Transverse colon (tissue), 4 donors: ENCODE measurements around the gene OGA. TPM values are rescaled to one million over a fixed set of nuclear protein-coding genes. Genes with fewer than 3 reads are reported as not detected.

Experiments used
- DNase-seq: peaks from one replicate; pipeline ENCODE4 v3.0.0-alpha.2; 2019
- H3K27ac ChIP-seq, 4 donors: fragments of 200-600 bp; sonication (generic); 2 replicates each; pipeline ENCODE4 v1.5.1; 2016 to 2018; ENCODE audit warnings: inconsistent platforms in 4 of 4
- H3K27me3 ChIP-seq: fragments of 200-600 bp; sonication (generic); 2 replicates; pipeline ENCODE4 v1.5.1; 2017; ENCODE audit warnings: inconsistent platforms
- H3K36me3 ChIP-seq, 4 donors: fragments of 200-600 bp; sonication (generic); 2 replicates each; pipeline ENCODE4 v1.5.1; 2017 to 2019; ENCODE audit warnings: inconsistent platforms in 4 of 4
- H3K4me1 ChIP-seq, 4 donors: fragments of 200-600 bp; sonication (generic); 2 replicates each; pipeline ENCODE4 v1.5.1; 2017 to 2020; ENCODE audit warnings: inconsistent platforms in 4 of 4
- H3K4me3 ChIP-seq, 4 donors: fragments of 200-600 bp; sonication (generic); 1 replicate in 1 of 4; 2 replicates in 3 of 4; pipeline versions ENCODE4 v1.5.1 to v1.6.1; 2017 to 2019; ENCODE audit warnings: inconsistent platforms in 4 of 4
- H3K9me3 ChIP-seq, 2 donors: fragments of 200-600 bp; sonication (generic); 2 replicates each; pipeline ENCODE4 v1.5.1; 2017 to 2019; ENCODE audit warnings: inconsistent platforms in 2 of 2
- EP300 ChIP-seq: sonication (generic); formaldehyde crosslinking; IDR thresholded peaks from one replicate; pipeline ENCODE4 v1.6.1; 2017; ENCODE audit warnings: antibody characterized with exemption, low read depth
- POLR2A ChIP-seq: fragments of 450-650 bp; IDR thresholded peaks from one replicate; pipeline ENCODE4 v1.6.1; 2016; ENCODE audit warnings: antibody characterized with exemption, mild to moderate bottlenecking, moderate library complexity
- POLR2AphosphoS5 ChIP-seq, 3 donors: sonication (generic); formaldehyde crosslinking; IDR thresholded peaks; one replicate each; pipeline ENCODE4 v1.6.1; 2016; ENCODE audit warnings: antibody characterized with exemption in 3 of 3
- WGBS, 2 donors: methylation state at CpG; one replicate each; pipeline ENCODE4 v1.1.5; 2018; ENCODE audit warnings: low coverage in 1 of 2; 5-methylcytosine and 5-hydroxymethylcytosine counted together
- in situ Hi-C, 4 donors: fragments of 200-750 bp; cut with MboI; loops; one replicate each; pipeline versions ENCODE4 v1.15.0 to v1.15.1; 2017; ENCODE audit warnings: low sequenced_read_pairs in 3 of 4, low pct_ligation_motif_present in 1 of 4, low pct_unique_long_range_greater_than_20kb in 1 of 4
- intact Hi-C: fragments of 100-400 bp; cut with DNase I; formaldehyde crosslinking; loops from one replicate; pipeline ENCODE4 v1.15.1; 2023; ENCODE audit warnings: low total_unique reads
- total RNA-seq, 4 donors: library from RNA; depleted of rRNA; stranded (reverse); fragments of >200 nt; gene quantifications; one replicate each; pipeline ENCODE4 v1.1.0, GENCODE V29; 2016
- TF ChIP-seq, protein P1 (sequence below), 5 experiments: fragments of 200-600 bp in 3 of 5; fragments of 450-650 bp in 2 of 5; sonication (generic) in 3 of 5; IDR thresholded peaks; 1 replicate in 2 of 5; 2 replicates in 3 of 5; pipeline ENCODE4 v1.5.1; 2016 to 2017; ENCODE audit warnings: antibody characterized with exemption in 5 of 5, inconsistent platforms in 3 of 5, mild to moderate bottlenecking in 2 of 5, moderate library complexity in 1 of 5

Gene OGA
- total RNA-seq, 4 donors from 2014 or later = 114 to 608 (median 172) TPM

DNA sequence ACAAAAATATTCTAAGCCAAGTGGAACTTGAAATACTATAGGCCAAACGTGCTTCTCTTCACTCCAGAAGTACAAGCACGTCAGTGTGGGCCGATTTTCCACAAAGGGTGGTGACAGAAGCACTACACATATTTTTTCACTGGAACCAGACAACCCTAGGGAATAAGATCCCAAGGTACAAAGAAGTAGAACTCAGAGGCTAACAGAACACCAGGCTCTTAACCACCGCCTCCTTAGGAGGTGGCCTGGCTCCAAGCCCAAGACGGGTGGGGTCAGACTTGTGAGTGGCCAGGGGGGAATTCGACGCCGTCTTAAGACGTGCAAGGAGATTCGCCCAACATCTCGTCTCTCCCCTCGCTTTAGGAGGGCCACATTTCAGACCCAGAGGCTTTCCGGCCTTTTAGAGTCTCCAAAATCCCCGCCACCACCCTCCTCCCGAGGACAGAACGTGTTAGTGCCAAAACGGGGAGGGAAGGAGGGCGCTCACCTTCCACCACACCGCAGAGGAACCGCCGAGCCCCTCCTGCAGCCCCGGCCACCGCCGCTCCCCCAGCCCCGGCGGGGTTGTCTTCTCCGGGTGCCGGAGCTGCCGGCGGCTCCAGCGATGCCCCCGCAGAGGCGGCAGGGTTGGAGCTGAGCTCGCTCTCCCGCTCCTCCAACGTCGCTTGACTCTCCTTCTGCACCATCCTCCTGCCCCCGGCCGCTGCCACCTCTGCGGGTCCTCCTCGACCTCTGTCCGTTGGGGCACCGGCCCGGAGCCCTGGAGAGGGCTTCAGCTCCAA is 716 bp downstream of the OGA start:
- 0% methylated on average over 10 to 38 of the region's 44 CpGs for WGBS, 2 donors
- Histone ChIP-seq H3K27me3 (no peaks in the 10 kb centered on the region), H3K9me3 (no peaks in the 10 kb centered on the region), H3K4me3 (peak overlapping the region; percentile 86 to 98 (median 91)), H3K36me3 (peaks cover 0 to 9% (median 0%) of the 10 kb centered on the region in 4 donors), H3K27ac (peak overlapping the region; percentile 96 to 99 (median 98)), H3K4me1 (peaks cover 2 to 49% (median 42%) of the 10 kb centered on the region in 4 donors)
- intact Hi-C loops = no loop called here
- peak; percentile 91 for DNase-seq
- in situ Hi-C loops = no loop called here
- TF ChIP-seq POLR2A (peak; percentile 59), EP300 (no peak), POLR2AphosphoS5 (IDR thresholded peaks at IDR 0.05) (peak; percentile 69 to 85 (median 76))
- TF ChIP-seq, protein P1, sequence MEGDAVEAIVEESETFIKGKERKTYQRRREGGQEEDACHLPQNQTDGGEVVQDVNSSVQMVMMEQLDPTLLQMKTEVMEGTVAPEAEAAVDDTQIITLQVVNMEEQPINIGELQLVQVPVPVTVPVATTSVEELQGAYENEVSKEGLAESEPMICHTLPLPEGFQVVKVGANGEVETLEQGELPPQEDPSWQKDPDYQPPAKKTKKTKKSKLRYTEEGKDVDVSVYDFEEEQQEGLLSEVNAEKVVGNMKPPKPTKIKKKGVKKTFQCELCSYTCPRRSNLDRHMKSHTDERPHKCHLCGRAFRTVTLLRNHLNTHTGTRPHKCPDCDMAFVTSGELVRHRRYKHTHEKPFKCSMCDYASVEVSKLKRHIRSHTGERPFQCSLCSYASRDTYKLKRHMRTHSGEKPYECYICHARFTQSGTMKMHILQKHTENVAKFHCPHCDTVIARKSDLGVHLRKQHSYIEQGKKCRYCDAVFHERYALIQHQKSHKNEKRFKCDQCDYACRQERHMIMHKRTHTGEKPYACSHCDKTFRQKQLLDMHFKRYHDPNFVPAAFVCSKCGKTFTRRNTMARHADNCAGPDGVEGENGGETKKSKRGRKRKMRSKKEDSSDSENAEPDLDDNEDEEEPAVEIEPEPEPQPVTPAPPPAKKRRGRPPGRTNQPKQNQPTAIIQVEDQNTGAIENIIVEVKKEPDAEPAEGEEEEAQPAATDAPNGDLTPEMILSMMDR (IDR thresholded peaks at IDR 0.05) = no peak

GRCh38 chr10:101816913-101817336 is 1.3 kb downstream of the OGA start:
- 0 to 1% methylated on average over 6 to 14 of the region's 14 CpGs for WGBS, 2 donors
- Histone ChIP-seq H3K27ac (peak overlapping the region; percentile 96 to 99 (median 98)), H3K4me1 (peaks cover 2 to 50% (median 45%) of the 10 kb centered on the region in 4 donors), H3K36me3 (peaks cover 0 to 14% (median 2%) of the 10 kb centered on the region in 4 donors), H3K27me3 (no peaks in the 10 kb centered on the region), H3K4me3 (peak overlapping the region; percentile 86 to 98 (median 91)), H3K9me3 (no peaks in the 10 kb centered on the region)
- TF ChIP-seq, protein P1 (IDR thresholded peaks at IDR 0.05) = no peak
- no peak for TF ChIP-seq POLR2A
- no peak for TF ChIP-seq EP300
- TF ChIP-seq POLR2AphosphoS5 (IDR thresholded peaks at IDR 0.05) = no peak
- intact Hi-C loops = no loop called here
- in situ Hi-C loops = no loop called here
- no peak for DNase-seq

GRCh38 chr10:101816376-101816775 is 1.9 kb downstream of the OGA start:
- H3K27ac ChIP-seq = peak overlapping the region; percentile 96 to 99 (median 98)
- intact Hi-C loops = no loop called here
- 0 to 1% methylated on average over 5 of the region's 5 CpGs for WGBS, 2 donors
- peak overlapping the region; percentile 86 to 98 (median 91) for H3K4me3 ChIP-seq
- H3K27me3 ChIP-seq = no peaks in the 10 kb centered on the region
- no peaks in the 10 kb centered on the region for H3K9me3 ChIP-seq
- TF ChIP-seq EP300 (no peak), POLR2A (no peak)
- TF ChIP-seq, protein P1 (IDR thresholded peaks at IDR 0.05) = no peak
- no peak for DNase-seq
- peaks cover 0 to 20% (median 3%) of the 10 kb centered on the region in 4 donors for H3K36me3 ChIP-seq
- peaks cover 2 to 52% (median 45%) of the 10 kb centered on the region in 4 donors for H3K4me1 ChIP-seq
- in situ Hi-C loops = no loop called here

DNA sequence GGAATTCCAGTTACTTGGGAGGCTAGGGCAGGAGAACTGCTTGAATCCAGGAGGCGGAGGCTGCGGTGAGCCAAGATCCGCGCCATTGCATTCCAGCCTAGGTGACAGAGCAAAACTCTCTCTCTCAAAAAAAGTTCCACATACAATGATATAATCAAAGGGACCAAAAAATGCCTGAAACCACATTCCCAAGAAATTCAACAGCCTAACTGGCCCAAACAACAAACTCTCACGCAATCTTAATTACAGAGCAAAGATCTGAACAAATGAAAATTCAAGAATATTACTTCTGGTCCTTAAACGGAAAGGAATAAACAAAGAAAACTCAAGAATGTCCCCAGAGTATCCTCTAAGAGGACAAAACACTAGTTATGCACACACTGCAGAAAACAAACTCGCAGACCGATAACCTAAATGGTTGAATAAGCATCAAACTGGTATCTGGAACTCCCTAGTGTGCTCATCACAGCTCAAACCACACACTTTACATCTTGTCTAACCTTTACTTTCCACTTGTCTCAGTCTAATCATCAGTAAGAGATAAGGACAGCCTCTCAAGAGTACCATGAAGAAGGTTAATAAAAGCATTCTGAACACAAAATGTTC is 3.7 kb downstream of the OGA start:
- peak overlapping the region in 2 of 4 donors; percentile 89 to 93 for H3K4me3 ChIP-seq
- H3K36me3 ChIP-seq = peaks cover 0 to 36% (median 10%) of the 10 kb centered on the region in 4 donors
- 70% methylated on average over 8 of the region's 8 CpGs for WGBS, 2 donors
- intact Hi-C loops (no loop called here), in situ Hi-C loops (no loop called here)
- H3K27me3 ChIP-seq = no peaks in the 10 kb centered on the region
- TF ChIP-seq POLR2A (no peak), EP300 (no peak), POLR2AphosphoS5 (IDR thresholded peaks at IDR 0.05) (no peak)
- TF ChIP-seq, protein P1 (IDR thresholded peaks at IDR 0.05) = no peak
- no peak for DNase-seq
- H3K9me3 ChIP-seq = no peaks in the 10 kb centered on the region
- peaks cover 2 to 49% (median 42%) of the 10 kb centered on the region in 4 donors for H3K4me1 ChIP-seq
- H3K27ac ChIP-seq = peak overlapping the region in 2 of 4 donors; percentile 13 to 35
